ENCODE data around the gene NFATC4. TPM values are rescaled to one million over a fixed set of nuclear protein-coding genes. Genes with fewer than 3 reads are reported as not detected.

Gene NFATC4
- total and polyA plus RNA-seq, 3 donors from 2014 or later = 40.9 to 83.6 (median 53.5) TPM

GRCh38 chr14:24332268-24332993 is 35.6 kb upstream of the NFATC4 start:
- TF ChIP-seq CTCF (IDR thresholded peaks at IDR 0.05) = peak; percentile 49 to 78 (median 72)
- no peak for TF ChIP-seq POLR2A (IDR thresholded peaks at IDR 0.05)
- no peaks in the 10 kb centered on the region for H3K36me3 ChIP-seq (ENCODE audit: low read depth, missing control alignments)
- H3K27me3 ChIP-seq = no peaks in the 10 kb centered on the region
- peak; percentile 79 for DNase-seq
- intact Hi-C loops (cut with DNase I; ENCODE audit: low total_unique reads) = loop anchor here (5.0 kb wide), 1 partner anchor 100 kb away; no protein-coding TSS in a partner anchor
- no peak overlapping the region for H3K27ac ChIP-seq
- WGBS, 2 donors = 17 to 20% methylated on average over 28 to 56 of the region's 56 CpGs
- no peaks in the 10 kb centered on the region for H3K9me3 ChIP-seq
- H3K4me3 ChIP-seq = no peak overlapping the region
- peaks cover 21% of the 10 kb centered on the region for H3K4me1 ChIP-seq

DNA sequence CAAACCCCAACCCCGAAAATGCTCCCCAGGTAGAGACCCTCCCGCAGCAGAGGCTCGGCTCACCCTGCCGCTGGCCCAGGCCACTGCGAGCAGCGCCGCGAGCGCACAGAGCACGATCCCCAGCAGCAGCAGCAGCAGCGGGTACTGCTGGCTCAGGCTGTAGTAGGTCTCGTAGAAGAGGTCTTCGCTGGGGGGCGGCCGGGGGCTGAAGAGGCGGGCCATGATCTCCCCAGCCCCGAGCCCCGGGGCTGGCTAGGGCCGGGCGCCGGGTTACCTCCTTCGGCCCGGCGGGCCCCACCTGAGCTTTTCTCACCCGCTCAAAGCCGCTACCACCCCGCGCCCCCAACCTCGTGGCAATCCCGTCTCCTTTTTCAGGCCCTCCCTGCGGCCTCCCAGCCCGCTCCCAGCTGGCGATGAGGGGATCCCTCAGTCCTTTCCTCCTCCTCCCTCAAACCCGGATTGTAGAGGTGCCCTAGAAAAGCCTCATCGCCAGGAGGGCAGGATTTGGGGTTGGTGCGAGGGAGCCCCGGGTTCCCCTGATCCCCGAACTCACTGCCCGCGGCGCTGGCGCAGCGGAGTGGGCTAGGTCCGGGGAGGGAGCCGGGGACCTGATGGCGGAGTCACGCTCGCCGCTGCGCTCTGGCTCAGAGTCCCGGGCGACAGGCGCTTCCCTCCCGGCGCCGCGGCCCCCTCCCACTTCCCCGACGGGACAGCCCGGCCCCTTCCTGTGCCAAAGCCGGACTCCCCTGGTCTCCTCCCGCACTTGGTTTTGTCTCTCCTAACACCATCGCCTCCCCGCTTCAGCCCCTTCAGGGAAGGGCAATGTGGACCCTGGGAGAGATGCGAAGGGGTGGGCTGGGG is 33.3 kb upstream of the NFATC4 start, which contains the start of gene ADCY4:
ADCY4 (minus strand) TSS at position 641 of the 861 bp plus-strand sequence; CDS start at position 222, 419 bp downstream.
- intact Hi-C loops (cut with DNase I; ENCODE audit: low total_unique reads) = loop anchor here (5.0 kb wide), 1 partner anchor 98 kb away; no protein-coding TSS in a partner anchor
- no peaks in the 10 kb centered on the region for H3K27me3 ChIP-seq
- peak within 1 kb of the TSS; percentile 32 to 34 for H3K4me3 ChIP-seq
- peaks cover 21% of the 10 kb centered on the region for H3K4me1 ChIP-seq
- H3K27ac ChIP-seq = peak within 1 kb of the TSS in 1 of 2 donors; percentile 11
- no peak for TF ChIP-seq POLR2A (IDR thresholded peaks at IDR 0.05)
- no peak for TF ChIP-seq CTCF (IDR thresholded peaks at IDR 0.05)
- no peaks in the 10 kb centered on the region for H3K36me3 ChIP-seq (ENCODE audit: low read depth, missing control alignments)
- DNase-seq = no peak
- H3K9me3 ChIP-seq = no peaks in the 10 kb centered on the region
- WGBS, 2 donors = 6 to 19% methylated on average over 9 to 56 of the region's 65 CpGs

- Histone ChIP-seq H3K9me3 (no peaks in the 10 kb centered on the region), H3K27ac (no peak overlapping the region), H3K4me1 (peaks cover 21% of the 10 kb centered on the region), H3K27me3 (no peaks in the 10 kb centered on the region), H3K36me3 (ENCODE audit: low read depth, missing control alignments) (no peaks in the 10 kb centered on the region), H3K4me3 (no peak overlapping the region)
- intact Hi-C loops (cut with DNase I; ENCODE audit: low total_unique reads) = no loop called here
- TF ChIP-seq POLR2A (IDR thresholded peaks at IDR 0.05) (no peak), CTCF (IDR thresholded peaks at IDR 0.05) (no peak)
- no peak for DNase-seq
- WGBS, 2 donors = 74% methylated on average over 11 to 12 of the region's 12 CpGs
Observed at GRCh38 chr14:24335461-24336171, 32.4 kb upstream of the NFATC4 start.

- Histone ChIP-seq H3K9me3 (no peaks in the 10 kb centered on the region), H3K36me3 (ENCODE audit: low read depth, missing control alignments) (no peaks in the 10 kb centered on the region), H3K27ac (no peak overlapping the region), H3K4me1 (peaks cover 20% of the 10 kb centered on the region), H3K4me3 (no peak overlapping the region), H3K27me3 (no peaks in the 10 kb centered on the region)
- WGBS, 2 donors = 85 to 96% methylated on average over 7 of the region's 7 CpGs
- no peak for TF ChIP-seq POLR2A (IDR thresholded peaks at IDR 0.05)
- TF ChIP-seq CTCF (IDR thresholded peaks at IDR 0.05) = no peak
- DNase-seq = no peak
- intact Hi-C loops (cut with DNase I; ENCODE audit: low total_unique reads) = no loop called here
Observed at GRCh38 chr14:24337144-24337823, 30.7 kb upstream of the NFATC4 start.

Data from testis (tissue), 3 donors.